PC-9 (cell line): Measurements from ENCODE around the gene KIAA0753. TPM values are rescaled to one million over a fixed set of nuclear protein-coding genes. Genes with fewer than 3 reads are reported as not detected.

ENCODE experiments used
- BruUV-seq: library from RNA; stranded (reverse); fragments of 400-500 nt; replicated peaks from 2 replicates; lab custom pipeline; 2021; lab: Mats Ljungman, UMichigan
- CTCF ChIA-PET: fragments of 300-600 bp; sonication (Branson Sonifier 250); formaldehyde crosslinking; loops from one replicate; lab custom pipeline; 2022; ENCODE audit warnings: antibody characterized with exemption; lab: Charles Lee
- POLR2A ChIA-PET: fragments of 300-600 bp; sonication (Branson Sonifier 250); formaldehyde crosslinking; loops from one replicate; lab custom pipeline; 2022; ENCODE audit warnings: antibody characterized with exemption; ENCODE audit not compliant: unreplicated experiment; lab: Charles Lee
- DNase-seq, 2 experiments: peaks; one replicate each; pipeline versions ENCODE4 v3.0.0 to v3.0.0-alpha.2; 2015 to 2022; ENCODE audit warnings: mixed read lengths in 1 of 2
- H2AFZ ChIP-seq: fragments of 200-600 bp; sonication (generic); 2 replicates; pipeline ENCODE4 v1.8.1; 2017; ENCODE audit warnings: antibody characterized with exemption
- H3F3A ChIP-seq: fragments of 200-600 bp; sonication (generic); 2 replicates; pipeline ENCODE4 v1.8.1; 2017; ENCODE audit warnings: antibody characterized with exemption, mild to moderate bottlenecking, low read depth; ENCODE audit not compliant: insufficient read depth
- H3K27ac ChIP-seq: fragments of 200-600 bp; sonication (generic); 2 replicates; pipeline ENCODE4 v1.6.1; 2016; ENCODE audit warnings: mixed run types
- H3K27me3 ChIP-seq: fragments of 200-600 bp; sonication (generic); 2 replicates; pipeline ENCODE4 v1.6.1; 2016; ENCODE audit warnings: low read depth, mixed run types; ENCODE audit not compliant: insufficient read depth
- H3K36me3 ChIP-seq: fragments of 200-600 bp; sonication (generic); 2 replicates; pipeline ENCODE4 v1.6.1; 2016; ENCODE audit warnings: low read depth, mixed run types
- H3K4me1 ChIP-seq: fragments of 200-600 bp; sonication (generic); replicated peaks from 2 replicates; pipeline ENCODE4 v1.6.1; 2016; ENCODE audit warnings: mixed run types; ENCODE audit not compliant: insufficient read depth
- H3K4me2 ChIP-seq: fragments of 200-600 bp; sonication (generic); 2 replicates; pipeline ENCODE4 v1.6.1; 2017; ENCODE audit warnings: mixed run types
- H3K4me3 ChIP-seq: fragments of 200-600 bp; sonication (generic); 2 replicates; pipeline ENCODE4 v1.6.1; 2016; ENCODE audit warnings: mixed run types
- H3K79me2 ChIP-seq: fragments of 200-600 bp; sonication (generic); 2 replicates; pipeline ENCODE4 v1.6.1; 2017; ENCODE audit warnings: low read depth, mixed run types
- H3K9me2 ChIP-seq: fragments of 200-600 bp; sonication (generic); 2 replicates; pipeline ENCODE4 v1.8.1; 2017; ENCODE audit warnings: mild to moderate bottlenecking; ENCODE audit not compliant: insufficient read depth
- H3K9me3 ChIP-seq: fragments of 200-600 bp; sonication (generic); 2 replicates; pipeline ENCODE4 v1.8.1; 2016; ENCODE audit warnings: low read depth; ENCODE audit not compliant: insufficient read depth
- H4K20me1 ChIP-seq: fragments of 200-600 bp; sonication (generic); 2 replicates; pipeline ENCODE4 v1.8.1; 2017; ENCODE audit not compliant: insufficient read depth
- EZH2 ChIP-seq: fragments of 200-600 bp; sonication (generic); IDR thresholded peaks from 2 replicates; pipeline ENCODE4 v1.8.0; 2017; ENCODE audit warnings: antibody characterized with exemption, low read depth
- intact Hi-C: fragments of 100-400 bp; cut with micrococcal nuclease; formaldehyde crosslinking; loops from one replicate; pipeline ENCODE4 v1.10.0; 2022; ENCODE audit not compliant: unreplicated experiment
- total RNA-seq: library from RNA; stranded (reverse); gene quantifications from 2 replicates; pipeline ENCODE4 v1.2.3, GENCODE V29; 2021
- TF ChIP-seq, protein P1 (sequence below): fragments of 200-600 bp; sonication (generic); conservative IDR thresholded peaks from 2 replicates; pipeline ENCODE4 v1.6.1; 2017; ENCODE audit warnings: mixed run types, antibody characterized with exemption, mild to moderate bottlenecking, moderate library complexity

Gene KIAA0753
- total RNA-seq, 1 experiment from 2014 or later = 47.0 TPM

DNA sequence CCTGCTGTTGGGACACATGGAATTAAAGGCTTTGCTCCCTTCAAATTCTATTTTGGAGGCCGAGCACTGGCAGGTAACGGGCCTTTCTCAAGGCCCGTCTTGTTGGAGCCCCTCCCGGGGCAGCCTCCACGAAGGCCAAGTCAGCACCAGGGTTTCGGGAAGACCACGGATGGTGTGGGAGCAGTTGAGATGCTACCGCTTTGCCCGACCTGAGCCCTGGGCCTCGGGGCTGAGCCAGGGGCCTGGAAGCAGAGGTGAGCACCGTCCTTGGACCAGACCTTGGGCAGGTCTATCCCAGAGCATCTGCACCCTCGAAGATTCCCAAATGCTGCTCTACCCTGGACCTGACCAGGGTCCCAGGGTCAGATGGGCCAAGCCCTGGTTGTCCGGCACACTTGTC, 34.1 kb upstream of the KIAA0753 start:
- no peak overlapping the region for H3K4me3 ChIP-seq
- no TSS peak for BruUV-seq
- no peak overlapping the region for H2AFZ ChIP-seq
- DNase-seq = no peak
- H3K4me1 ChIP-seq = peaks cover 23% of the 10 kb centered on the region
- intact Hi-C loops = no loop called here
- peaks cover 21% of the 10 kb centered on the region for H3F3A ChIP-seq
- CTCF ChIA-PET = no interaction called here
- POLR2A ChIA-PET = no interaction called here
- H3K79me2 ChIP-seq = no peaks in the 10 kb centered on the region
- no peaks in the 10 kb centered on the region for H3K9me2 ChIP-seq
- H3K4me2 ChIP-seq = no peak overlapping the region
- no peaks in the 10 kb centered on the region for H3K36me3 ChIP-seq
- H3K9me3 ChIP-seq = no peaks in the 10 kb centered on the region
- H3K27ac ChIP-seq = no peak overlapping the region
- H4K20me1 ChIP-seq = no peaks in the 10 kb centered on the region
- no peak for TF ChIP-seq EZH2
- TF ChIP-seq, protein P1, sequence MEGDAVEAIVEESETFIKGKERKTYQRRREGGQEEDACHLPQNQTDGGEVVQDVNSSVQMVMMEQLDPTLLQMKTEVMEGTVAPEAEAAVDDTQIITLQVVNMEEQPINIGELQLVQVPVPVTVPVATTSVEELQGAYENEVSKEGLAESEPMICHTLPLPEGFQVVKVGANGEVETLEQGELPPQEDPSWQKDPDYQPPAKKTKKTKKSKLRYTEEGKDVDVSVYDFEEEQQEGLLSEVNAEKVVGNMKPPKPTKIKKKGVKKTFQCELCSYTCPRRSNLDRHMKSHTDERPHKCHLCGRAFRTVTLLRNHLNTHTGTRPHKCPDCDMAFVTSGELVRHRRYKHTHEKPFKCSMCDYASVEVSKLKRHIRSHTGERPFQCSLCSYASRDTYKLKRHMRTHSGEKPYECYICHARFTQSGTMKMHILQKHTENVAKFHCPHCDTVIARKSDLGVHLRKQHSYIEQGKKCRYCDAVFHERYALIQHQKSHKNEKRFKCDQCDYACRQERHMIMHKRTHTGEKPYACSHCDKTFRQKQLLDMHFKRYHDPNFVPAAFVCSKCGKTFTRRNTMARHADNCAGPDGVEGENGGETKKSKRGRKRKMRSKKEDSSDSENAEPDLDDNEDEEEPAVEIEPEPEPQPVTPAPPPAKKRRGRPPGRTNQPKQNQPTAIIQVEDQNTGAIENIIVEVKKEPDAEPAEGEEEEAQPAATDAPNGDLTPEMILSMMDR = no peak
- no peaks in the 10 kb centered on the region for H3K27me3 ChIP-seq

DNA sequence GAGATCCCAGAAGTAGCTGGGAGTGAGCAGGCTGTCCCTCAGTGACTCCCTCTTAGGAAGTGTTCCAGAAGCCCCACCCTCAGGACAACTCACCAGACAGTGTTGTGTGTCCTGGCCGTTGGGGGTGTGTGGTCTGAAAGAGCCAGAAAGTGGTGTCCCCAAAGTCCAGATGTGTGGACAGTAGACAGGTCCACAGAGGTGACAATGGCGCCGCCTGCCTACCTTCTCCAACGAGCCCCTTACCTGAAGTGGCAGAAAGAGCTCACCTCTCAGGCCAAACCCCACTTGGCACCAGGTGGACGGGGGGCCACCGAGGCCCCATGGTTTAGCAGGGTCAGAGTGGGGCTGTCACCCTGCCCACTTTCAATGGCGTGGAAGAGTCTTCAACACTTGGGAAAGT, 30.9 kb upstream of the KIAA0753 start:
- H3K9me2 ChIP-seq = no peaks in the 10 kb centered on the region
- H3K9me3 ChIP-seq = no peaks in the 10 kb centered on the region
- H3K4me3 ChIP-seq = no peak overlapping the region
- no peaks in the 10 kb centered on the region for H4K20me1 ChIP-seq
- H3K4me1 ChIP-seq = peaks cover 41% of the 10 kb centered on the region
- peaks cover 43% of the 10 kb centered on the region for H3F3A ChIP-seq
- no peaks in the 10 kb centered on the region for H3K36me3 ChIP-seq
- intact Hi-C loops = loop anchor here (2.0 kb wide), 1 partner anchor 81 kb away; no protein-coding TSS in a partner anchor
- TF ChIP-seq, protein P1 = no peak
- no peak for TF ChIP-seq EZH2
- peak overlapping the region; percentile 73 for H3K4me2 ChIP-seq
- ChIA-PET CTCF (interaction anchor here (1.4 kb wide), 1 partner anchor 172 kb away, joined by 7 read pairs; no protein-coding TSS in a partner anchor), POLR2A (interaction anchor here (0.7 kb wide), 1 partner anchor 41 kb away, joined by 5 read pairs; no protein-coding TSS in a partner anchor)
- H3K79me2 ChIP-seq = no peaks in the 10 kb centered on the region
- DNase-seq = no peak
- H2AFZ ChIP-seq = no peak overlapping the region
- H3K27me3 ChIP-seq = no peaks in the 10 kb centered on the region
- BruUV-seq = no TSS peak
- H3K27ac ChIP-seq = peak overlapping the region; percentile 88

DNA sequence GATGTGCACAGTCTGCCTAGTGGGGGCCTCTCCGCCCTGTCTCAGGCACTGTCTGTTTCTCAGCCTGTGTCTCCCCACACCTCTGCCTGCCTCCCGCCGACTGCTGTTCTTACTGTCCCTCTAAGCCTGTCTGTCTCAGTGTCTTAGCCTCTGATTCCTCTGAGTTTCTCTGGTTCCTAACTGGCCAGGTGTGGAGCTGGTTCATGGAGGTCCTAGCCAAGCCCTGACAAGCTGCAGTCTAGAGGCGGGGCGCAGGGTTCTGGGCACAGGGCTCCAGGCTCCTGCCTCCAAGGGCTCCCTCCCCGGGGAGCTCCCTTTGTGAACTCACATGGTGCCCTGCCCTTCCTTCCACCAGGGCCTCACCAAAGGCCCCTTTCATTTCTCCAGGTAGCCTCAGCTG, 30.5 kb upstream of the KIAA0753 start:
- DNase-seq = no peak
- Histone ChIP-seq H3K9me2 (no peaks in the 10 kb centered on the region), H3K4me3 (no peak overlapping the region), H2AFZ (no peak overlapping the region), H4K20me1 (no peaks in the 10 kb centered on the region), H3K79me2 (no peaks in the 10 kb centered on the region), H3K36me3 (no peaks in the 10 kb centered on the region), H3K27ac (peak overlapping the region; percentile 88), H3K9me3 (no peaks in the 10 kb centered on the region), H3K4me2 (peak overlapping the region; percentile 73), H3F3A (peaks cover 44% of the 10 kb centered on the region), H3K4me1 (peaks cover 44% of the 10 kb centered on the region), H3K27me3 (no peaks in the 10 kb centered on the region)
- intact Hi-C loops = loop anchor here (2.0 kb wide), 1 partner anchor 82 kb away; no protein-coding TSS in a partner anchor
- BruUV-seq = no TSS peak
- no peak for TF ChIP-seq EZH2
- TF ChIP-seq, protein P1 = no peak
- CTCF ChIA-PET = interaction anchor here (1.4 kb wide), 1 partner anchor 173 kb away, joined by 7 read pairs; no protein-coding TSS in a partner anchor
- POLR2A ChIA-PET = interaction anchor here (0.7 kb wide), 1 partner anchor 41 kb away, joined by 5 read pairs; no protein-coding TSS in a partner anchor
